Heart right ventricle (tissue), 16 donors: ENCODE measurements around the gene PRG2. TPM values are rescaled to one million over a fixed set of nuclear protein-coding genes. Genes with fewer than 3 reads are reported as not detected.
A peak's percentile ranks its signal among the peaks of the same experiment; 100 is the strongest.
"Not testable (repeated sequence)": the region's sequence is repeated elsewhere in the genome, so short reads cannot be mapped to it uniquely, and the experiment has no call there.

Experiments
- ATAC-seq, 8 donors: fragments of 200-7000 bp; cut with Tn5 transposase; one replicate each; pipeline ENCODE4 v1.9.1; 2020; ENCODE audit warnings: mild to moderate bottlenecking in 8 of 8, moderate library complexity in 8 of 8, moderate number of reproducible peaks in 1 of 8
- DNase-seq, 2 donors: peaks; one replicate each; pipeline ENCODE4 v3.0.0-alpha.2; 2020
- H3K27ac ChIP-seq, 10 donors: fragments of 200-600 bp; sonication (generic) in 2 of 10; one replicate each; pipeline versions ENCODE4 v1.5.0 to v1.8.0; 2020 to 2022; ENCODE audit warnings: mild to moderate bottlenecking in 3 of 10
- H3K27me3 ChIP-seq, 7 donors: fragments of 200-600 bp; one replicate each; pipeline ENCODE4 v1.8.0; 2021 to 2022; ENCODE audit warnings: mild to moderate bottlenecking in 2 of 7
- H3K36me3 ChIP-seq, 9 donors: fragments of 200-600 bp; sonication (generic) in 1 of 9; one replicate each; pipeline versions ENCODE4 v1.5.0 to v1.8.0; 2020 to 2022; ENCODE audit warnings: mild to moderate bottlenecking in 2 of 9
- H3K4me1 ChIP-seq, 9 donors: fragments of 200-600 bp; sonication (generic) in 1 of 9; one replicate each; pipeline versions ENCODE4 v1.5.0 to v1.8.0; 2020 to 2022; ENCODE audit warnings: mild to moderate bottlenecking in 4 of 9
- H3K4me3 ChIP-seq, 10 donors: fragments of 200-600 bp; sonication (generic) in 2 of 10; one replicate each; pipeline versions ENCODE4 v1.5.0 to v1.8.0; 2020 to 2022; ENCODE audit warnings: mild to moderate bottlenecking in 7 of 10, moderate library complexity in 2 of 10
- H3K9me3 ChIP-seq, 11 donors: fragments of 200-600 bp in 10 of 11; sonication (generic) in 2 of 11; one replicate each; pipeline versions ENCODE4 v1.5.0 to v1.8.0; 2013 to 2022; ENCODE audit warnings: mild to moderate bottlenecking in 2 of 11, control low read depth in 1 of 11, moderate library complexity in 1 of 11
- WGBS, 2 donors: extraction: QIAGEN DNeasy Blood & Tissue Kit; methylation state at CpG; one replicate each; pipeline ENCODE4 v1.1.7; 2013; ENCODE audit warnings: inconsistent platforms in 1 of 2; 5-methylcytosine and 5-hydroxymethylcytosine counted together
- intact Hi-C, 10 donors: fragments of 100-400 bp; cut with DNase I; formaldehyde crosslinking; loops; one replicate each; pipeline versions ENCODE4 v1.11.1 to v1.14.2; 2022
- polyA plus RNA-seq, 2 donors: library from polyadenylated mRNA; stranded (reverse); fragments of 200-250 nt; gene quantifications; one replicate each; pipeline ENCODE4 v1.2.3, GENCODE V29; 2013
- total RNA-seq, 10 donors: library from RNA; stranded (reverse); fragmentation: NEBNext Ultra II Directional in 3 of 10; extraction: Animal tissue kit (Norgen Biotek cat#: 25700) in 3 of 10; gene quantifications; one replicate each; pipeline versions ENCODE4 v1.2.1 to v1.2.4, GENCODE V29; 2021 to 2023
- TF ChIP-seq, protein P1 (sequence below), 9 donors: fragments of 200-600 bp; sonication (generic) in 2 of 9; IDR thresholded peaks; one replicate each; pipeline versions ENCODE4 v1.5.0 to v1.8.0; 2021 to 2022; ENCODE audit warnings: antibody characterized with exemption in 9 of 9, mild to moderate bottlenecking in 5 of 9, moderate library complexity in 1 of 9
- donor health status: Arrhythmogenic right ventricular cardiomyopathy.
- donor health status: ischemic (EF 13 %, LVEDD 7.1; RV severe dilation, severe dysfunction).
- donor health status: healthy with polysubstance abuse.
- donor health status: DM: no; HTN: yes; CAD: no.
- donor health status: DM: no; HTN: no; CAD: no.
- donor health status: ischemic (EF 25% LVEDD 6.9; RV normal size, moderate dysfunction).
- donor health status: ischemic (EF 25% LVEDD 5.7; RV mildly dilated, moderate dysfunction).
- donor health status: healthy.
- donor health status: DM: yes; HTN: yes; CAD: no.
- donor health status: Ischemic cardiomyopathy.
- donor health status: ischemic (EF 35%, LVEDD 5.7; RV mildly dilated, moderate dysfunction).
- donor health status: nonischemic (EF 11% LVEDD 7.7; RV severe dilation, severe dysfunction).
- donor health status: DM: yes; HTN: yes; CAD: no.
- donor health status: PGD.
- donor health status: ischemic (EF 29% LVEDD 5.4; RV normal size, mild dysfunction).
- donor health status: nonischemic (EF 23%, LVEDD 6.1; RV moderate dilation, normal function).

Gene PRG2
- total and polyA plus RNA-seq, 12 donors: 0.49 TPM; not detected in 11

GRCh38 chr11:57405271-57405860 lies 14.9 kb upstream of the PRG2 start:
- 84 to 85% methylated on average over 4 of the region's 4 CpGs for WGBS, 2 donors
- no peak overlapping the region for H3K4me3 ChIP-seq
- intact Hi-C loops: loop anchor here in 2 of 10 donors (5.0 kb wide), 2 partner anchors 48 to 53 kb away; no protein-coding TSS in a partner anchor
- peaks cover 0 to 42% (median 31%) of the 10 kb centered on the region in 9 donors for H3K36me3 ChIP-seq
- no peaks in the 10 kb centered on the region for H3K9me3 ChIP-seq
- peak overlapping the region in 9 of 10 donors; percentile 20 to 82 (median 73) for H3K27ac ChIP-seq
- ATAC-seq (peak in 2 of 8 donors; percentile 29 to 52), DNase-seq (no peak)
- TF ChIP-seq, protein P1, sequence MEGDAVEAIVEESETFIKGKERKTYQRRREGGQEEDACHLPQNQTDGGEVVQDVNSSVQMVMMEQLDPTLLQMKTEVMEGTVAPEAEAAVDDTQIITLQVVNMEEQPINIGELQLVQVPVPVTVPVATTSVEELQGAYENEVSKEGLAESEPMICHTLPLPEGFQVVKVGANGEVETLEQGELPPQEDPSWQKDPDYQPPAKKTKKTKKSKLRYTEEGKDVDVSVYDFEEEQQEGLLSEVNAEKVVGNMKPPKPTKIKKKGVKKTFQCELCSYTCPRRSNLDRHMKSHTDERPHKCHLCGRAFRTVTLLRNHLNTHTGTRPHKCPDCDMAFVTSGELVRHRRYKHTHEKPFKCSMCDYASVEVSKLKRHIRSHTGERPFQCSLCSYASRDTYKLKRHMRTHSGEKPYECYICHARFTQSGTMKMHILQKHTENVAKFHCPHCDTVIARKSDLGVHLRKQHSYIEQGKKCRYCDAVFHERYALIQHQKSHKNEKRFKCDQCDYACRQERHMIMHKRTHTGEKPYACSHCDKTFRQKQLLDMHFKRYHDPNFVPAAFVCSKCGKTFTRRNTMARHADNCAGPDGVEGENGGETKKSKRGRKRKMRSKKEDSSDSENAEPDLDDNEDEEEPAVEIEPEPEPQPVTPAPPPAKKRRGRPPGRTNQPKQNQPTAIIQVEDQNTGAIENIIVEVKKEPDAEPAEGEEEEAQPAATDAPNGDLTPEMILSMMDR (IDR thresholded peaks at IDR 0.05): no peak
- peaks cover 6 to 37% (median 30%) of the 10 kb centered on the region in 9 donors for H3K4me1 ChIP-seq
- H3K27me3 ChIP-seq: no peaks in the 10 kb centered on the region

DNA sequence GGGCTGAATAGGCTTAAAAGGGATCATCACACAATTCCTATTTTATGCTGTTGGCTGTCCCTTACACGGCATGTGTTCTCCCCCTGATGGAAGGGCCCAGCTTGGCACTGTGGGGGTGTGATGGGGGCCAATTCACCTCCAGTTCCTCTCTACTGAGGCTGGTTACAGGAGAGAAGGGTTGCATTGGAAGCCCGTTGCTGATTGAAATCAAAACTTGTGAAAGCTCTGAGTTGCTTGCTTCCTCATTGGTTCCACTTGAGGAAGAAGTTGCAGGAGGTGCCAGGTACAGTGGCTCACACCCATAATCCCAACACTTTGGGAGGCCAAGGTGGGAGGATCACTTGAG lies 13.3 kb upstream of the PRG2 start:
- no peak for ATAC-seq
- H3K4me1 ChIP-seq: peaks cover 6 to 36% (median 30%) of the 10 kb centered on the region in 9 donors
- H3K36me3 ChIP-seq: peaks cover 0 to 26% (median 16%) of the 10 kb centered on the region in 9 donors
- TF ChIP-seq, protein P1 (IDR thresholded peaks at IDR 0.05): no peak
- WGBS, 2 donors: 82 to 87% methylated on average over 2 of the region's 2 CpGs
- H3K9me3 ChIP-seq: no peaks in the 10 kb centered on the region
- intact Hi-C loops: no loop called here
- no peaks in the 10 kb centered on the region for H3K27me3 ChIP-seq
- no peak overlapping the region for H3K4me3 ChIP-seq
- no peak for DNase-seq
- no peak overlapping the region for H3K27ac ChIP-seq

- H3K27ac ChIP-seq, DNase-seq, H3K9me3 ChIP-seq, H3K27me3 ChIP-seq, H3K4me3 ChIP-seq, ATAC-seq, intact Hi-C loops: not testable (repeated sequence)
- Histone ChIP-seq H3K36me3 (peaks cover 0 to 20% (median 13%) of the 10 kb centered on the region in 9 donors), H3K4me1 (peaks cover 6 to 34% (median 30%) of the 10 kb centered on the region in 9 donors)
- 82 to 84% methylated on average over 6 of the region's 6 CpGs for WGBS, 2 donors
Measured at GRCh38 chr11:57403003-57403801, 12.8 kb upstream of the PRG2 start.

GRCh38 chr11:57402188-57403002 lies 11.9 kb upstream of the PRG2 start:
- TF ChIP-seq, protein P1 (IDR thresholded peaks at IDR 0.05): no peak
- Histone ChIP-seq H3K27me3 (no peaks in the 10 kb centered on the region), H3K4me3 (no peak overlapping the region), H3K27ac (no peak overlapping the region), H3K4me1 (peaks cover 6 to 26% (median 21%) of the 10 kb centered on the region in 9 donors), H3K9me3 (no peaks in the 10 kb centered on the region), H3K36me3 (peaks cover 0 to 12% (median 5%) of the 10 kb centered on the region in 9 donors)
- intact Hi-C loops: no loop called here
- WGBS, 2 donors: 55 to 57% methylated on average over 6 of the region's 6 CpGs
- ATAC-seq (no peak), DNase-seq (no peak)
